Ovary (tissue), 3 donors: ENCODE data around the gene SLIT1.

Experiments used
- EP300 ChIP-seq: sonication (generic); formaldehyde crosslinking; IDR thresholded peaks from one replicate; pipeline ENCODE4 v1.6.1; 2017; ENCODE audit warnings: antibody characterized with exemption
- POLR2A ChIP-seq: fragments of 450-650 bp; IDR thresholded peaks from one replicate; pipeline ENCODE4 v1.6.1; 2017; ENCODE audit warnings: antibody characterized with exemption, mild to moderate bottlenecking, moderate library complexity
- TF ChIP-seq, protein P1 (sequence below), 3 donors: fragments of 450-650 bp in 2 of 3; fragments of 200-600 bp in 1 of 3; IDR thresholded peaks; one replicate each; pipeline versions ENCODE4 v1.5.1 to v1.8.0; 2016 to 2022; ENCODE audit warnings: antibody characterized with exemption in 3 of 3, mild to moderate bottlenecking in 1 of 3
- donor health status: DM: no; HTN: no; CAD: no.

DNA sequence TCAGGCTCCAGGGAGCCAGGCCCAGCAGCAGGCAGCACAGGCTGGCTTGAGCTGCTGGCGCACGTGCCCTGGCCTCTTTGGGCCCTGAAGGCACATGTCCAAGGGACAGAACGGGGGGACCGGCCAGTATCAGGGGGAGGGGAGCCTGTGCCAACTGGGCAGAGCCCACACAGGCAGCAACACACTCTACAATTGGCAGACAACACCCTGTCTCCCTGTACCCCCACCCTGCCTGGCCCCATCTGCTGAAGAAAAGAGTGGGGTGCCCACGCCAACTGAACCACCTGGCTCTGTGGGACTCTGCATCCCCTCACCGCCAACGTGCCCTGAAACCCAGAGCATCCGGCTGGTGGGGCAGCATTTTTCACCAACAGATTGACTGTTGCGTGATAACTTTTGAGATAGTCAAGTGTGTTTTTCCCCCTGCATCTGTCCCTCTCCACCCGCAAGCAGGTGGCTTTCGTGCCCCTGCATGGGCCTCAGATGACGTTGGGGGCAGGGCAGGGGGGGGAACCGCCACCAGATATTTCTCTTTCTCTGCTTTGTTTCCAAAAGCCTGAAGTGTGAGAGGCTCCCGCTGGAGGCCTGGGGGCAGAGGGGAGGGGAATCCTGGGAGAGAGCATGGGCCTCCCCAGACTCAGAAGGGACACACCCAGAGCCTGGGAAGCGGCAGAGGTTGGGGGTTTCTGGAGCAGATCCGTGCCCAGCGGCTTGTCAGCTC lies 21.8 kb downstream of the SLIT1 start:
- TF ChIP-seq, protein P1, sequence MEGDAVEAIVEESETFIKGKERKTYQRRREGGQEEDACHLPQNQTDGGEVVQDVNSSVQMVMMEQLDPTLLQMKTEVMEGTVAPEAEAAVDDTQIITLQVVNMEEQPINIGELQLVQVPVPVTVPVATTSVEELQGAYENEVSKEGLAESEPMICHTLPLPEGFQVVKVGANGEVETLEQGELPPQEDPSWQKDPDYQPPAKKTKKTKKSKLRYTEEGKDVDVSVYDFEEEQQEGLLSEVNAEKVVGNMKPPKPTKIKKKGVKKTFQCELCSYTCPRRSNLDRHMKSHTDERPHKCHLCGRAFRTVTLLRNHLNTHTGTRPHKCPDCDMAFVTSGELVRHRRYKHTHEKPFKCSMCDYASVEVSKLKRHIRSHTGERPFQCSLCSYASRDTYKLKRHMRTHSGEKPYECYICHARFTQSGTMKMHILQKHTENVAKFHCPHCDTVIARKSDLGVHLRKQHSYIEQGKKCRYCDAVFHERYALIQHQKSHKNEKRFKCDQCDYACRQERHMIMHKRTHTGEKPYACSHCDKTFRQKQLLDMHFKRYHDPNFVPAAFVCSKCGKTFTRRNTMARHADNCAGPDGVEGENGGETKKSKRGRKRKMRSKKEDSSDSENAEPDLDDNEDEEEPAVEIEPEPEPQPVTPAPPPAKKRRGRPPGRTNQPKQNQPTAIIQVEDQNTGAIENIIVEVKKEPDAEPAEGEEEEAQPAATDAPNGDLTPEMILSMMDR (IDR thresholded peaks at IDR 0.05): no peak
- TF ChIP-seq POLR2A: no peak
- no peak for TF ChIP-seq EP300
